ENCODE results near the gene RAET1E. TPM values are rescaled to one million over a fixed set of nuclear protein-coding genes. Genes with fewer than 3 reads are reported as not detected.
"Not testable (repeated sequence)": the region's sequence is repeated elsewhere in the genome, so short reads cannot be mapped to it uniquely, and the experiment has no call there.

RAET1E gene
- total RNA-seq, 1 donor from 2014 or later, result not detected

DNA sequence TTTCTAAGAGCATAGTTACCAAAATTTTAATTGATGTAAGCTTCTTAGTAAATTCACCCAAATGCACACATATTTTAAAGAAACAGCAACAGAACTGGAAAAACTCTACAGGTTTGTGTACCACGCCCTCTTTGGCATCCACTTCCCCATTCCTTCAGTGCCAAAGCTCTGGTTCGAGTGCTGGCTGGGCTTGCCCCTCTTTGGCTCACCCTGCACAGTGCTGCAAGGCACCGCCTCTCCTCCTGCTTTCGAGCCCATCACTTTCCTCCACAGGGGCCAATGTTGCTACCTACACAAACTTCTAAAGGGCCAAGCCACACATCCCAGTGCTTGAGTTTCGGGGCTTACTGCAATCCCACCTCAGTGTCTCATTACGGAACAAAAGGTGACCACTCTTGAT, 43.4 kb downstream of the RAET1E start:
- DNase-seq (ENCODE audit: low read depth), result no peak
- Histone ChIP-seq H3K27me3 (ENCODE audit: control insufficient read depth, insufficient read depth, low read length) (no peaks in the 10 kb centered on the region), H3K36me3 (ENCODE audit: control insufficient read depth, insufficient read depth, low read length) (peaks cover 1% of the 10 kb centered on the region), H3K4me3 (ENCODE audit: low read depth, low read length) (no peak overlapping the region)
- TF ChIP-seq, protein P1, sequence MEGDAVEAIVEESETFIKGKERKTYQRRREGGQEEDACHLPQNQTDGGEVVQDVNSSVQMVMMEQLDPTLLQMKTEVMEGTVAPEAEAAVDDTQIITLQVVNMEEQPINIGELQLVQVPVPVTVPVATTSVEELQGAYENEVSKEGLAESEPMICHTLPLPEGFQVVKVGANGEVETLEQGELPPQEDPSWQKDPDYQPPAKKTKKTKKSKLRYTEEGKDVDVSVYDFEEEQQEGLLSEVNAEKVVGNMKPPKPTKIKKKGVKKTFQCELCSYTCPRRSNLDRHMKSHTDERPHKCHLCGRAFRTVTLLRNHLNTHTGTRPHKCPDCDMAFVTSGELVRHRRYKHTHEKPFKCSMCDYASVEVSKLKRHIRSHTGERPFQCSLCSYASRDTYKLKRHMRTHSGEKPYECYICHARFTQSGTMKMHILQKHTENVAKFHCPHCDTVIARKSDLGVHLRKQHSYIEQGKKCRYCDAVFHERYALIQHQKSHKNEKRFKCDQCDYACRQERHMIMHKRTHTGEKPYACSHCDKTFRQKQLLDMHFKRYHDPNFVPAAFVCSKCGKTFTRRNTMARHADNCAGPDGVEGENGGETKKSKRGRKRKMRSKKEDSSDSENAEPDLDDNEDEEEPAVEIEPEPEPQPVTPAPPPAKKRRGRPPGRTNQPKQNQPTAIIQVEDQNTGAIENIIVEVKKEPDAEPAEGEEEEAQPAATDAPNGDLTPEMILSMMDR (IDR thresholded peaks at IDR 0.05; ENCODE audit: insufficient read depth, low read length, poor library complexity, severe bottlenecking), result no peak

DNA sequence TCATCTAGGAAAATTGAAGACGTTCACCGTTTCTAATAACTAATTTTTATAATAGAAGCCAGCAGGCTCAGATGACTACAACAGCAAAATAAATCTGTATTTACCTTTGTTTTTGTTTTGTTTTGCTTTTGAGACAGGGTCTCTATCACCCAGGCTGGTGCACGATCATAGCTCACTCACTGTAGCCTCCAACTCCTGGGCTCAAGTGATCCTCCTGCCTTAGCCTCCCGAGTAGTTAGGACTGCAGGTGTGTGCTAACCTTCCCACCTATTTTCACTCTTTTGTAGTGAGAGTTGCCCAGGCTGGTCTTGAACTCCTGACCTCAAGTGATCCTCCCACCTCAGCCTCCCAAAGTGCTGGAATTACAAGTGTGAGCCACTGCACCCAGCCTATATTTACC, 43.9 kb downstream of the RAET1E start:
- not testable (repeated sequence) for DNase-seq (ENCODE audit: low read depth); H3K27me3 ChIP-seq (ENCODE audit: control insufficient read depth, insufficient read depth, low read length); H3K36me3 ChIP-seq (ENCODE audit: control insufficient read depth, insufficient read depth, low read length); H3K4me3 ChIP-seq (ENCODE audit: low read depth, low read length)

DNA sequence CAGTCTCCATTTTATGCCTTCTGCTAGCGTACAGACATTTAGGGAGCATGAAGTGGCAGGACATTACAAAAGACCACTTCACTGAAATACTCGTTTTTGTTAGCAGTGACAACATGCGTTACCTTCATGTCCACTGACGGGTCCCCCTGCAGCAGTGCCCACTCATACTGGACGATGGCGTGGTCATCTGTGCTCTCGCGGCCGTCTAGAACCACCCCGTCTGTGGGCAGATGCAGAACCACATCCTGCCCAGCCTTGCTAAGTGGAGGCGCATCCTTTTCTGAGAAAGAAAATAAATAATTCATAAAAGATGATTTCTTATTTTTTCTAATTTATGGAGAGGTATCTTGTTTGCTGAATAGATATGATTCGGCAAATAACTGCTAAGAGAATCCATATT, 45.0 kb downstream of the RAET1E start:
- Histone ChIP-seq H3K36me3 (ENCODE audit: control insufficient read depth, insufficient read depth, low read length) (peaks cover 1% of the 10 kb centered on the region), H3K4me3 (ENCODE audit: low read depth, low read length) (no peak overlapping the region), H3K27me3 (ENCODE audit: control insufficient read depth, insufficient read depth, low read length) (no peaks in the 10 kb centered on the region)
- DNase-seq (ENCODE audit: low read depth), result no peak
- TF ChIP-seq, protein P1 (IDR thresholded peaks at IDR 0.05; ENCODE audit: insufficient read depth, low read length, poor library complexity, severe bottlenecking), result no peak

DNA sequence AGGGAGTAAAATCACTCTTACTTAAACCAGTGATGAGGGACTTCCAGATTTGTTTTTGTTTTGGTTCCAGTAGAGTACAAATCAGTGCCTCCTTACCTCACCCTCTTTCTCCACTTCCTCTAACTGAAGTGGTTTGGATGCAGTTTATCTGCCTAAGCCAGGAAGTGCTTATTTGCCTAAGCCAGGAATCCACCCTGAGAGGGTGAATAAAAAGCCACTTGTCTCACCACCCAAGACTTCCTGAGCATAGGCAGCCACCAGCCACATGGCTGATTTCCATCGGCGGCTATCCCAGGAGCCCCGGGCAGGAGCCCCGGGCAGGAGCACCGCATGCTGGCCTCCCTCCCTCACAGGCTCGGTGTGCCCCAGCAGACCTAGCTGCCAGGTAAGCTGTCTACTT, 45.7 kb downstream of the RAET1E start:
- no peak overlapping the region for H3K4me3 ChIP-seq (ENCODE audit: low read depth, low read length)
- TF ChIP-seq, protein P1 (IDR thresholded peaks at IDR 0.05; ENCODE audit: insufficient read depth, low read length, poor library complexity, severe bottlenecking), result no peak
- peaks cover 1% of the 10 kb centered on the region for H3K36me3 ChIP-seq (ENCODE audit: control insufficient read depth, insufficient read depth, low read length)
- H3K27me3 ChIP-seq (ENCODE audit: control insufficient read depth, insufficient read depth, low read length), result no peaks in the 10 kb centered on the region
- no peak for DNase-seq (ENCODE audit: low read depth)

DNA sequence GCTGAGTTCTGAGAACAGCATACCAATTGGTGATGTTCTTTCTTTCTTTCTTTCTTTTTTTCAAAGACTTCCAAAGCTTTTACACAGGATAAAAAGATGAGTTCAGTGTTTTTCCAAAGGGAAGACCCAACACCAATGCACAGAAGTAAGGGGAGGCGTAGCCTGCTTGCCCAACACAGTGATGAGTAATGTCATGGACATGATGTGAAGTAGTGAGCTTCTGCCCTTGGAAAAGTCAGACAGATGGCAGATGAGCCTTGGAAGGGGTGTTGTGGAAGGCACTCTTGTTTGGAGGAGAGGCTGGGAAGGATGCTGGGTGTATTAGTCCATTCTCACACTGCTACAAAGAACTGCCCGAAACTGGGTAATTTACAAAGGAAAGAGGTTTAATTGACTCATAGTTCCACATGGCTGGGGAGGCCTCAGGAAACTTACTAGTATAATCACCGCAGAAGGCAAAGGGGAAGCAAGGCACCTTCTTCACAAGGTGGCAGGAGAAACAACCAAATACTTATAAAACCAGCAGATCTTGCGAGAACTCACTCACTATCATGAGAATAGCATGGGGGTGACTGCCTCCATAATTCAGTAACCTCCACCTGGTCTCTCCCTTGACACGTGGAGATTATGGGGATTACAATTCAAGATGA, 46.3 kb downstream of the RAET1E start:
- TF ChIP-seq, protein P1 (IDR thresholded peaks at IDR 0.05; ENCODE audit: insufficient read depth, low read length, poor library complexity, severe bottlenecking), result no peak
- peaks cover 1% of the 10 kb centered on the region for H3K36me3 ChIP-seq (ENCODE audit: control insufficient read depth, insufficient read depth, low read length)
- H3K27me3 ChIP-seq (ENCODE audit: control insufficient read depth, insufficient read depth, low read length), result no peaks in the 10 kb centered on the region
- H3K4me3 ChIP-seq (ENCODE audit: low read depth, low read length), result no peak overlapping the region
- no peak for DNase-seq (ENCODE audit: low read depth)

DNA sequence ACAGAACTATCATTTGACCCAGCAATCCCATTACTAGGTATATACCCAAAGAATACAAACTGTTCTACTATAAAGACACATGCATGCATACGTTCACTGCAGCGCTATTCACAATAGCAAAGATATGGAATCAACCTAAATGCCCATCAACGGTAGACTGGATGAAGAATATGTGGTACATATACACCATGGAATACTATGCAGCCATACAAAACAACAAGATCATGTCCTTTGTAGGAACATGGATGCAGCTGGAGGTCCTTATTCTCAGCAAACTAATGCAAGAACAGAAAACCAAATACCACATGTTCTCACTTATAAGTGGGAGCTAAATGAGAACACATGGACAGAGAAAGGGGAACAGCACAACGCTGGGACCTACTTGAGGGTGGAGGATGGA, 49.6 kb downstream of the RAET1E start:
- not testable (repeated sequence) for H3K27me3 ChIP-seq (ENCODE audit: control insufficient read depth, insufficient read depth, low read length); H3K4me3 ChIP-seq (ENCODE audit: low read depth, low read length); H3K36me3 ChIP-seq (ENCODE audit: control insufficient read depth, insufficient read depth, low read length); DNase-seq (ENCODE audit: low read depth)

Other genes with a start within 250 kb of the RAET1E start
- 16.7 and 17.9 TPM in 2 replicates for gene KATNA1, start 249.4 kb downstream of the RAET1E start, total RNA-seq
- 20.5 and 23.2 TPM in 2 replicates for gene LATS1, start 180.0 kb downstream of the RAET1E start, total RNA-seq
- 26.5 and 26.9 TPM in 2 replicates for gene NUP43, start 151.6 kb downstream of the RAET1E start, total RNA-seq
- gene PCMT1, start 148.4 kb downstream of the RAET1E start, total RNA-seq, result 110 and 112 TPM in 2 replicates
- 34.9 and 37.9 TPM in 2 replicates for gene LRP11, start 33.8 kb downstream of the RAET1E start, total RNA-seq
- gene RAET1G, start 25.0 kb upstream of the RAET1E start, total RNA-seq, result not detected in 2 replicates
- gene ULBP2, start 43.9 kb upstream of the RAET1E start, total RNA-seq, result 3.5 and 6.1 TPM in 2 replicates
- 6.0 and 7.5 TPM in 2 replicates for gene ULBP1, start 65.8 kb upstream of the RAET1E start, total RNA-seq
- 1.5 and 1.8 TPM in 2 replicates for gene RAET1L, start 127.4 kb upstream of the RAET1E start, total RNA-seq
- gene ULBP3, start 171.0 kb upstream of the RAET1E start, total RNA-seq, result 8.0 and 14.8 TPM in 2 replicates
- gene PPP1R14C, start 244.9 kb upstream of the RAET1E start, total RNA-seq, result 37.0 and 45.5 TPM in 2 replicates